SU-DHL-6 (cell line): ENCODE data around the gene RUNX1.

Experiments used
- CTCF ChIP-seq: fragments of 200-600 bp; sonication (generic); IDR thresholded peaks from one replicate; pipeline ENCODE4 v1.5.1; 2017; ENCODE audit warnings: antibody characterized with exemption, mild to moderate bottlenecking, low read length, moderate library complexity; ENCODE audit not compliant: insufficient read depth, poor library complexity, severe bottlenecking
- EZH2phosphoT487 ChIP-seq: fragments of 200-600 bp; sonication (generic), shearing (Covaris generic); conservative IDR thresholded peaks from 2 replicates; pipeline ENCODE4 v1.6.1; 2018; ENCODE audit warnings: mild to moderate bottlenecking, antibody characterized with exemption, low read length, moderate library complexity, mixed read lengths

- TF ChIP-seq CTCF (no peak), EZH2phosphoT487 (no peak)
Measured at GRCh38 chr21:34882719-34883131, 166.4 kb downstream of the RUNX1 start.
